Mesodermal cell (in vitro differentiated cells): ENCODE data around the gene MTARC2.
"Not testable (repeated sequence)": the region's sequence is repeated elsewhere in the genome, so short reads cannot be mapped to it uniquely, and the experiment has no call there.

ENCODE experiments used
- H3K27ac ChIP-seq: 2 replicates; pipeline ENCODE4 v1.7.0; 2013; ENCODE audit warnings: mild to moderate bottlenecking, low read depth, low read length, moderate library complexity; ENCODE audit not compliant: severe bottlenecking
- H3K36me3 ChIP-seq: 2 replicates; pipeline ENCODE4 v1.7.1; 2013; ENCODE audit warnings: mild to moderate bottlenecking, low read length, moderate library complexity; ENCODE audit not compliant: control insufficient read depth, insufficient read depth
- H3K4me1 ChIP-seq: one replicate; pipeline ENCODE4 v1.7.1; 2013; ENCODE audit warnings: mild to moderate bottlenecking, low read length; ENCODE audit not compliant: insufficient read depth, control insufficient read depth, poor library complexity, severe bottlenecking
- H3K4me3 ChIP-seq: 2 replicates; pipeline ENCODE4 v1.7.0; 2013; ENCODE audit warnings: low read length, control low read depth, mild to moderate bottlenecking; ENCODE audit not compliant: insufficient read depth, poor library complexity, severe bottlenecking; ENCODE audit errors: extremely low read depth
- H3K9me3 ChIP-seq: 2 replicates; pipeline ENCODE4 v1.7.1; 2013; ENCODE audit warnings: mild to moderate bottlenecking, low read length, moderate library complexity; ENCODE audit not compliant: control insufficient read depth
- WGBS, 2 experiments: methylation state at CpG; one replicate each; pipeline ENCODE4 v1.1.5; 2013; ENCODE audit warnings: missing lambda C conversion rate in 2 of 2; ENCODE audit not compliant: insufficient coverage in 2 of 2; 5-methylcytosine and 5-hydroxymethylcytosine counted together

MTARC2 gene

DNA sequence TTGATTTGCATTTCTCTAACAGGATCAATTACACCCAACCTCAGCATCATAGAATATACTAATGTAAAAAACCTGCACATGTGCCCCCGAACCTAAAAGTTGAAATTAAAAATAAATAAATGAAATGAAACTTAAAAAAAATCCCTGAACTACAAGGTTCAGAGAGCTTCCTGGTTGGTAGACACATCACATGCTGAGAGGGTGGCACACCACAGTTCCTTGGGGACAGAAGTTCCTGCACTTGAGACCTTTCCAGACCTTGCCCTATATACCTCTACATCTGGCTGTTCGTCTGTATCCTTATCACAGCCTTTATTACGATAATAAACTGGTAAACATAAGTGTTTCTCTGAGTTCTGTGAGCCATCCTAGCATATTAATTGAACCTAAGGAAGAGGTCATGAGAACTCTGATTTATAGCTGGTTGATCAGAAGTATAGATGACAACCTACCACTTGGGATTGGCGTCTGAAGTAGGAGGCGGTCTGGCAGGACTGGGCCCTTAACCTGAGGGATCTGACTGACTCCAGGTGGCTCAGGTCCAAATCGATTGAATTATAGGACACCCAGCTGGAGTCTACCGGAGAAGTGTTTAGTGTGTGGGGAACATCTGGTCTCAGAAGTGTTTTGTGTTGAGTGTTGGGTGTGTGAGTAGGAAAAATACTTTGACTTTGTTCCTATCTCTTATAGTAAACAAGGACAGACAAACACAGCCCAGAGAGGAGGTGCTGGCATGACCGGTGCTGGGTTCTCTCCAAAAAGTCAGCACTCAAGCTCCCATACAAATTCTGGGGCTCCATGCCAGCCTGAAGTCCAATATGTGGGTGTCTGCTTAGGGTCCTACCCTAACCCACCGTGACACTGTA is 39.0 kb upstream of the MTARC2 start:
- WGBS, 2 experiments: 66 to 77% methylated on average over 4 to 5 of the region's 9 CpGs
- Histone ChIP-seq H3K9me3 (no peaks in the 10 kb centered on the region), H3K36me3 (no peaks in the 10 kb centered on the region), H3K27ac (no peak overlapping the region), H3K4me3 (no peak overlapping the region), H3K4me1 (no peaks in the 10 kb centered on the region)

DNA sequence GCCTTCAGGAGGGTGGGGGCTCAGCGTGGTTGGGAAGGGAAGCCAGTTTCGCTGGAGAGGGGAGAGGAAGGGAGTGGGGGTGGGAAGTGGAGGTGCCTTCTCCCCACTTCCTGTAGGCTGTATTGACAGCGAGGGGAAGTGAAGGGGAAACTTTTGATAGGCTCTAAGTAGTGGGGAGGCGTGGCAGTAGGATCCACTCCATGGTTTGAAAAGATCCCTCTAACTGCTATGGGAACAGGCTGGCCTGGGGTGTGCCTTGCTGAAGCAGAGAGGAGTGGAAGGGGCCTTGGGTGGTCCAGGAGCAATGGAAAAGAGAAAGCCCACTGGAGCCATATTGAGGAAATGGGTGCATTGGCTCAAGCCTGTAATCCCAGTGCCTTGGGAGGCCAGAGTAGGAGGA is 37.8 kb upstream of the MTARC2 start:
- Histone ChIP-seq H3K36me3 (no peaks in the 10 kb centered on the region), H3K27ac (no peak overlapping the region), H3K9me3 (peaks cover 10% of the 10 kb centered on the region), H3K4me1 (no peaks in the 10 kb centered on the region), H3K4me3 (no peak overlapping the region)
- 76 to 87% methylated on average over 3 of the region's 4 CpGs for WGBS, 2 experiments

DNA sequence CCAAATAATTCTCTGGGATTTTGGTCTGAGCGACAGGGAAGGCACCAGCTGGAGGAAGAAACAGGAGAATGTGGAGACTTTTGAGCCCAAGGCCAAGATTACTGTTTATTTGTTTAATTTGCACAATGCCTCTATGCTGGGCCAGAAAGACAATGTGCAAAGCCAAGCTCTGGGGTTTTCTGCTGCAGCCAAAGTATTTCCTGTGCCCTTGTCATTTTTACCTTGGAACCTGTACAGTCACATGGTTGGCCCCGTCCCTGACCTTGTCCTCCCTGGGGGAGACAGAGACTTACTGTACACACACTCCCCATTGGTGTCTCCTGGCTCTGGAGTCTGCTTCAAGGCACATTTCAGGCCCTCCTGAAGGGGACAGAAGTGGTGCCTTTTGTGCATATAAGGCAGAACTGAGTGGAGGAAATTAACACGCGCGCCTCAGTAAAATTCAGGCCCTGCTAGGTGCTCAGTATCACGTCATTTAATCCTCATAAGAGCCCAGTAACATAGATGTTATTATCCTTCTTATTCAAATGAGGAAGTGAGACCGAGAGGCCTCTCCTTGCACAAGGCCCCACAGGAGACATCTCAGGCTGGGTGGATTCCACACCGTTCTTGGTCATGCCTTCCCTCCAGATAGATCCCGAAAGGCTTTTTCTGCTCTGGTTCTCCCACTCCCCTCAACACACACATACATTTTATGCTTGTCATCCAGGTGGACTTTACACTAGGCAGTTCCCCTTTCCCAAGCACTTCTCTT is 36.9 kb upstream of the MTARC2 start:
- H3K9me3 ChIP-seq: peaks cover 18% of the 10 kb centered on the region
- H3K36me3 ChIP-seq: no peaks in the 10 kb centered on the region
- H3K27ac ChIP-seq: no peak overlapping the region
- 95 to 98% methylated on average over 4 to 8 of the region's 9 CpGs for WGBS, 2 experiments
- no peaks in the 10 kb centered on the region for H3K4me1 ChIP-seq
- H3K4me3 ChIP-seq: no peak overlapping the region

DNA sequence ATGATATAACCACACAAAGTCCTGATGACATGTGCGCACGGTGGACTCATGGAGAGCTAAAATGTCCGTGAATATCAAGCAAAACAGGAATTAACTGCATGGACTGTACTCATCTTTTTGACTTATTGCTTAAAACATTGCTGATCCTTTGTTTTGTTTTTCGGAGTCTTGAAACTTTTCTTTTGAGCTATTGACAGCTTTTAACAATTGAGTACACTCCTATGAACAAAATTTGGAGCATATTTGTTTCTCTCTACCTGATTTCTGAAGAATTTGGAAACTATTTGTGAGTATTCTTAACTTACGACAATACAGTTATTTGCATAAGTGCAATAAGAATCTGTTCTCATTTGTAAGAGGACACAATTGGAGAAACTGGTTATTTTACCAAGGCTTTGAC is 32.1 kb upstream of the MTARC2 start:
- H3K9me3 ChIP-seq: peaks cover 21% of the 10 kb centered on the region
- H3K4me3 ChIP-seq, H3K36me3 ChIP-seq, H3K4me1 ChIP-seq, H3K27ac ChIP-seq: not testable (repeated sequence)
- WGBS, 2 experiments: 50 to 100% methylated on average over 1 to 4 of the region's 5 CpGs

DNA sequence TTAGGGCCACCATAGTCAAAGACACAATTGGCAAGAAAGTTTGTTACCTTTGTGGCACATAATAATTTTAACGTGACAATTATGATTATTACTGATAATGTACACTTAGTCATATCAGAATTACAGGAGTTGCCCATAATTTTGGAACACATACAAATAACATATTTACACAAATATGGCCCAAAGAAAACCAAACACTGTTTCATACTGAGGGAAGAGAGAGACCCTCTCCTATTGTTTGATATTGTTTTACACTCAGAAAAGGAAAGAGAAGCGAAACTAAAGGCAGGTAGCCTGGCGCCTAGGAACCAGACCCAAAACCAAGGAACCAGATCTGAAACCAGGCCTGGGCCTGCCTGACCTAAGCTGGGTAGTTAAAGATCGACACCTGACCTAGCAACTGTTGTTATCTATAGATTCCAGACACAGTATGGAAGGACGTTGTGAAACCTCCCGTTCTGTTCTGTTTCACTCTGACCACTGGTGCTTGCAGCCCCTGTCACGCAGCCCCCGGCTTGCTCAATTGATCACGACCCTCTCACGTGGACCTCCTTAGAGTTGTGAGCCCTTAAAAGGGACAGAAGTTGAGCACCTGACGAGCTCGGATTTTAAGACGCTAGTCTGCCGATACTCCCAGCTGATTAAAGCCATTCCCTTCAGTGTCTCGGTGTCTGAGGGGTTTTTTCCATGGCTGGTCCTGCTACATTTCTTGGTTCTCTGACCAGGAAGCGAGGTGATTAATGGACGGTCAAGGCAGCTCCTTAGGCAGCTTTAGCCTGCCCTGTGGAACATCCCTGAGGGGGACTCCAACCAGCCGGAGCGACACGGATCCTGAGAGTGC is 30.1 kb upstream of the MTARC2 start:
- Histone ChIP-seq H3K4me3 (no peak overlapping the region), H3K27ac (no peak overlapping the region), H3K36me3 (no peaks in the 10 kb centered on the region), H3K4me1 (no peaks in the 10 kb centered on the region), H3K9me3 (peaks cover 21% of the 10 kb centered on the region)
- 93 to 95% methylated on average over 17 to 18 of the region's 20 CpGs for WGBS, 2 experiments

DNA sequence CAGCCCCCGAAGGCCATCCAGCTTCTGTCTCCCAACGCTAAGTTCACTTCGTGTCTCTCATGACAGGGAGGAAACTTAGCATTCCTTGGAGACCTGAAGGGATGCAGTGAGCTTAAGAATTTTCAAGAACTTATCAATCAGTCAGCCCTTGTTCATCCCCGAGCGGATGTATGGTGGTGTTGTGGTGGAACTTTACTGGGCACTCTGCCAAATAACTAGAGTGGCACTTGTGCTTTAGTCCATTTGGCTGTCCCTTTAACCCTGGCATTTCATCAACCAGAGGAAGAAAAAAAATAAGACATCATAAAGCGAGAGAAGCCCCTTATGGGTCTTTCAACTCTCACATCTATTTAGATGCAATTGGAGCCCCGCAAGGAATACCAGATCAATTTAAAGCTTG is 26.9 kb upstream of the MTARC2 start:
- H3K9me3 ChIP-seq: not testable (repeated sequence)
- 94% methylated on average over 3 to 5 of the region's 7 CpGs for WGBS, 2 experiments

DNA sequence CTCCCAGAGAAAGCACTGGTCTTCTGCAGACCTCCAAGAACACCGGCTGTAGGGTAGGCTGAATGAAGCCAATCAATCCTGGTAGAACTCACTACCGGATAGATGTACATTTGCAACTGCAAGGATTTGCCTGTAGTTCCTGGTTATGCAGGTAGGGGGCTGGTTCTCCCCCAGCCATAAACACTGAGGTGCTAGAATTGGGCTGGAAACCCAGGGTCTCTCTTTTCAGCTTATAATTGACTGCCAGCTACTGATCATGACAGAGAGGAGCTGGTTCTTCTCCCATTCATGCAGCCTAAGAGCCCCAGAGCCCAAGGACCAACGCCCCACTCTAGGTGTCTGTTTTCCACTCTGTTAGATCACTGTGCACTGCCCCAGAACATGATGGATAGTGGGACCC is 21.5 kb upstream of the MTARC2 start:
- 83 to 86% methylated on average over 2 to 3 of the region's 3 CpGs for WGBS, 2 experiments
- Histone ChIP-seq H3K36me3 (no peaks in the 10 kb centered on the region), H3K27ac (no peak overlapping the region), H3K9me3 (no peaks in the 10 kb centered on the region), H3K4me1 (no peaks in the 10 kb centered on the region), H3K4me3 (no peak overlapping the region)

More for the DNA sequence above, 26.9 kb upstream of the MTARC2 start:
- H3K4me1 ChIP-seq, H3K36me3 ChIP-seq, H3K27ac ChIP-seq, H3K4me3 ChIP-seq: not testable (repeated sequence)

DNA sequence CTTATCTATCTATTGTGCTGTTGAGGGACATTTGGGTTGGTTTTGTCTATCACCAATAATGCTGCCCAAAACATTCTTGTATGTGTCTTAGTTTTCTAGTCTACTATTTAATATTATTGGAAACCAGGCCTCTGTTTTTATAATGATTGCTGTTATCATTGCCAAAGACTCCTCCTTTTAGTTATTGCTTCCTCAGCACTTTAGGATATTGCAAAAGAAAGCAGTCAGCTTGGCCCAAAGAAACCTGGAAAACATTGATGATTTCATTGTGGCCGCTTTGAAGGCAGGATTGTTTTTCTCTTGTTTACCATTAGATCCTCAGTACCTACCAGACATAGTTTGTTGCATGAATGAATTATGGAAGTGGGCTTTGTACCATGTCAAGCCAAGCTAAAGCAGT is 20.6 kb upstream of the MTARC2 start:
- Histone ChIP-seq H3K4me1 (peaks cover 4% of the 10 kb centered on the region), H3K27ac (no peak overlapping the region), H3K4me3 (no peak overlapping the region), H3K36me3 (no peaks in the 10 kb centered on the region), H3K9me3 (no peaks in the 10 kb centered on the region)
- WGBS, 2 experiments: no CpG with 5 or more reads among the region's 1 CpG

DNA sequence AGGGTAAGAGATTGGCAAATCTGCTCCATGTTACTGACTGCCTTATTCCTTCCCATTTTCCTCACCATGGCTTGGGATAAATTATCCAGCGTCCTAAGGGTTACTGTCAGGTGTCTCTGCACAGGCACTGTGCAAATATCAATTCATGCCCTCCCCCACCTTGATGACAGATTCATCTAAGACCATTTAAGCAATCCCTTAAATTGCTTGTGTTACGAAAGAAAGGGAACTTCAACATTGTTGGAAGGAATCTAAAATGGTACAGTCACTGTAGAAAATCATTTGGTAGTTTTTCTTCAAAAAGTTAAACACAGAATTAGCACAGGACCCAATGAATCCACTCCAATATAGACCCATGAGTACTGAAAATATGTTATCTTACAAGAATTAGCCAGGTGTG is 17.6 kb upstream of the MTARC2 start:
- H3K9me3 ChIP-seq: no peaks in the 10 kb centered on the region
- WGBS, 2 experiments: 43 to 63% methylated on average over 1 of the region's 2 CpGs
- H3K4me1 ChIP-seq: peaks cover 4% of the 10 kb centered on the region
- no peak overlapping the region for H3K27ac ChIP-seq
- no peak overlapping the region for H3K4me3 ChIP-seq
- no peaks in the 10 kb centered on the region for H3K36me3 ChIP-seq

DNA sequence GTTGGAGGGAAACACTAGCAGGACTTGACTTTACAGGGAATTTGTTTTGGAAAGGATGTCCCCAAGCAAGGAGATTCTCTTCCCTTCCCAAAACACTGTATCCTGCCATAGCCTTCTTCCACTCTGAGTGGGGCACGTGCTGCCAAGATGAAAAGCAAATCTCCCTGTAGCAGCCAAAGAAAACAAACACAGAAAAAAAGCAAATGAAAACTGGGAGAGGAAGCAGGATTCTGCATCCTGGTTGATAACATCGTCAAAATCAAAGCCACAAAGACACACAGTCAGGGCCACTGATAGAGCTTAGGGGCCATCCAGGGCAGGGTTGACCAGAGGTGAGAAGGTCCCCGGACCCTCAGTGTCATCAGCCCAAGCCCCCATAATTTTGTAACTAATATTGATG is 16.0 kb upstream of the MTARC2 start:
- Histone ChIP-seq H3K36me3 (no peaks in the 10 kb centered on the region), H3K27ac (no peak overlapping the region), H3K4me3 (no peak overlapping the region), H3K4me1 (peaks cover 4% of the 10 kb centered on the region), H3K9me3 (no peaks in the 10 kb centered on the region)
- WGBS, 2 experiments: 69 to 83% methylated on average over 1 to 2 of the region's 3 CpGs
